ENCODE data around the gene COA8. TPM values are rescaled to one million over a fixed set of nuclear protein-coding genes. Genes with fewer than 3 reads are reported as not detected.

Gene COA8
- polyA plus RNA-seq, 1 donor from 2014 or later, result 67.9 TPM

DNA sequence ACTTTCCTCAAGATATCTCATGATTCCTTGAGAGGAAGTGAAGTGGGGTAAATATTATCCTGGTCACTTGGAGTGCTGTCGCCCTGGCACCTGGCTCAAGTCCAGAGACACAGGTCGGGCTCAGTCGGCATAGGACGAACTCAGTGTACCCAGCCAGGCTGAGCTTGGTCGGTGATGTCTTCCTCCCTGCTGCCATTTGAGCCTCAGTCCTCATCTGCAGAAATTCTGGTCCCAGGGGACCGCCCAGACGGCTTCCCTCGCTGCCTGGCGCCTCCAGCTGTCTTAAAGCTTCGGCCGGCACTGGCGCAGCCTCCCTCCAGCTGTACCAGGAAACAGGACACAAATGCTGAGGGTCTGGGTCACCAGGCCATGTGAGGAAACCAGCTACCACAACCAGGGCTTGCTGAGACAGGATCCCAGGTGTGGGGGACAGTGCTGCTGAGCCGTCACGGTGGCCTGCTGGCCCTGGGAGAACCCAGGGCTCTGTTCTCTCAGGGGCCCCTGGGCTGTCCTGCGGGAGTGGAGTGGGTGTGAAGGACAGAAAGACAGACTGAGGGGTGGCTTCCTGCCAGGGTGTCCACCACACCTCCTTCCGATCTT is 61.2 kb downstream of the COA8 start:
- H3K9me3 Mint-ChIP-seq, result no peaks in the 10 kb centered on the region
- H3K4me3 Mint-ChIP-seq, result peak overlapping the region; percentile 26 to 85 (median 56)
- H3K27ac Mint-ChIP-seq, result peak overlapping the region in 2 of 3 donors; percentile 32 to 42
- H3K27me3 Mint-ChIP-seq, result peaks cover 7% of the 10 kb centered on the region
- H3K4me1 Mint-ChIP-seq, result peaks cover 19 to 30% (median 29%) of the 10 kb centered on the region in 3 donors
- peaks cover 1% of the 10 kb centered on the region for H3K36me3 Mint-ChIP-seq

DNA sequence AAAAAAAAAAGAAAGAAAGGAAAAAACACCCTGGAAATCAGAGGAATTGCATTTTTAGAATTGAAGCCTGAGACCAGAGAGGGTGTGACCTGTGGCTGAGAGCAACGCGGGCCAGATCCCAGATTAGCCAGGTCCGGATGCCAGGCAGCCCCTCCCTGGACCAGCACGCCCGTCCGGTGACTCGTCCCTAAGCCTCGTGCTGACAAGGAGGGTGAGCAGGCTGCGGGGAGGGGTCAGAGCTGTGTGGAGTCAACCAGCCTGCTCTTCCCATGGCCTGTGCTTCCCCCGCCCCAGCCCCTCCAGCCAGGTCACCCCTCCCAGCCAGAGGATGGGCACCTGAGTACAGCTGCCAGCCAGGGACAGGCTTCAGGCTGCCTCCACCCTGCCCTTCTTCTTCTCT is 62.1 kb downstream of the COA8 start:
- peaks cover 1% of the 10 kb centered on the region for H3K36me3 Mint-ChIP-seq
- peak overlapping the region; percentile 32 to 90 (median 61) for H3K27ac Mint-ChIP-seq
- H3K4me3 Mint-ChIP-seq, result peak overlapping the region; percentile 60 to 92 (median 81)

DNA sequence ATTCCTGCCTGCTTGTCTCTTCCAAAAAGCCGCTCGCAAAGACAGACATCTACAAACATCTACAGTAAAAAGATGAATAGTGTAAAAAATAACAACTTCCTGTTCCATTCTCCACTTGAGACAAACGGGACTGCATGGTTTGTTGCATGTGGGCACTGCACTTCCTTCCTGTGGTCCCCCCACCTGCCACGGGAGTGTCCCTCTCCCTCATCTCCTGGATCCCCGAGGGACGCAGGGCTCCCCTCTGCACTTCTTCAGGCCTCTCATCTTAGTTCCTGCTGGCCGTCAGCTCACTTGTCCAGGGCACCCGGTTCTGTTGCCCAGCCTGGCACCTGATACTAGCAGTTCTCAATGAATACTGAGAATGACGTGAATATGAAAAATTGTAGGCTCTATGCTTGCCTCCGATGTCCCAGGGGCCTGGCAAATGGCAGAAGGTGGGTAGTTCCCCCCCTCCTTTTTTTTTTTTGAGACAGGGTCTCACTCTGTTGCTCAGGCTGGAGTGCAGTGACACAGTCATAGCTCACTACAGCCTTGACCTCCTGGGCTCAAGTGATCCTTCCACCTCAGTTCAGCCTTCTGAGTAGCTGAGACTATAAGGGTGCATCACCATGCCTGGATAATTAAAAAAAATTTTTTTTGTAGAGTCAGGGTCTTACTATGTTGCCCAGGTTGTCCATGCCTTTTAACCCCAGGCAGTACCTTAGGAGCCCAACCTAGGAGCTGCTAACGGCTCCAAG is 62.8 kb downstream of the COA8 start:
- Mint-ChIP-seq H3K4me1 (peaks cover 19 to 33% (median 32%) of the 10 kb centered on the region in 3 donors), H3K4me3 (peak overlapping the region; percentile 60 to 93 (median 84)), H3K27me3 (peaks cover 6% of the 10 kb centered on the region), H3K9me3 (no peaks in the 10 kb centered on the region), H3K36me3 (peaks cover 1% of the 10 kb centered on the region), H3K27ac (peak overlapping the region; percentile 55 to 90 (median 61))

More for the DNA sequence above, 62.1 kb downstream of the COA8 start:
- no peaks in the 10 kb centered on the region for H3K9me3 Mint-ChIP-seq
- H3K27me3 Mint-ChIP-seq, result peaks cover 6% of the 10 kb centered on the region
- peaks cover 19 to 30% (median 29%) of the 10 kb centered on the region in 3 donors for H3K4me1 Mint-ChIP-seq

DNA sequence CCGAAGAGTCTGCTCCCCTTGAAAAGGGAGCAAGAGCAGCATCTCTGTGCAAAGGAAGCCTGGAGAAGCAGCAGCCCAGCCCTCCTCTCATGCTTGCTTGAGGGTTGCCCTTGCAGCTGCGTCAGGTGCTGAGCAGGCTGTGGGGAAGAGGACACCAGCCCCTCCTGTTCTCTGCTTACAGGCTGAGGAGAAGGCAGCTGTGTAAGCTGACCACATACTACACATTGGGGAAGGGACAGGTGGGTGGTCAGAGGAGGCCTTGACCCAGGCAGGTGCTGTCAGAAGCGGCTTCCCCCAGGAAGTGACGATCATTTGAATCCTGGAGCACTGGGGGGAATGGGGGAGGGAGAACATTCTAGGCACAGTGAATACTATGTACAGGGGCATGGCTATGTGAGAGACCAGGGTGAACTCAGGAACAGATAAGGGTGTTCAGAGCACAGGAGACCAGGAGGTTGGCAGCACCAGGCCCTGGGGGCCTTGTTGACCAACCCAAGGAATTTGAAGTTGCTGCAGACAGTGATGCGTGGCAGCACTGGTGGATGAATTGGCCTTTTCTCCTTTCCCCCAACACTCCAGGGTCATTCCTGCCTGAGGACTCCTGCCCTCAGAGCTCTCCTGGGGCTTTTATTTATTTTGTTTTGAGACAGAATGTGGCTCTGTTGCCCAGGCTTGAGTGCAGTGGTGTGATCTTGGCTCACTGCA is 63.5 kb downstream of the COA8 start:
- Mint-ChIP-seq H3K27me3 (peaks cover 2% of the 10 kb centered on the region), H3K27ac (peak overlapping the region; percentile 33 to 61 (median 55)), H3K36me3 (peaks cover 1% of the 10 kb centered on the region), H3K4me3 (peak overlapping the region; percentile 2 to 77 (median 58)), H3K4me1 (peaks cover 19 to 34% (median 33%) of the 10 kb centered on the region in 3 donors), H3K9me3 (no peaks in the 10 kb centered on the region)

DNA sequence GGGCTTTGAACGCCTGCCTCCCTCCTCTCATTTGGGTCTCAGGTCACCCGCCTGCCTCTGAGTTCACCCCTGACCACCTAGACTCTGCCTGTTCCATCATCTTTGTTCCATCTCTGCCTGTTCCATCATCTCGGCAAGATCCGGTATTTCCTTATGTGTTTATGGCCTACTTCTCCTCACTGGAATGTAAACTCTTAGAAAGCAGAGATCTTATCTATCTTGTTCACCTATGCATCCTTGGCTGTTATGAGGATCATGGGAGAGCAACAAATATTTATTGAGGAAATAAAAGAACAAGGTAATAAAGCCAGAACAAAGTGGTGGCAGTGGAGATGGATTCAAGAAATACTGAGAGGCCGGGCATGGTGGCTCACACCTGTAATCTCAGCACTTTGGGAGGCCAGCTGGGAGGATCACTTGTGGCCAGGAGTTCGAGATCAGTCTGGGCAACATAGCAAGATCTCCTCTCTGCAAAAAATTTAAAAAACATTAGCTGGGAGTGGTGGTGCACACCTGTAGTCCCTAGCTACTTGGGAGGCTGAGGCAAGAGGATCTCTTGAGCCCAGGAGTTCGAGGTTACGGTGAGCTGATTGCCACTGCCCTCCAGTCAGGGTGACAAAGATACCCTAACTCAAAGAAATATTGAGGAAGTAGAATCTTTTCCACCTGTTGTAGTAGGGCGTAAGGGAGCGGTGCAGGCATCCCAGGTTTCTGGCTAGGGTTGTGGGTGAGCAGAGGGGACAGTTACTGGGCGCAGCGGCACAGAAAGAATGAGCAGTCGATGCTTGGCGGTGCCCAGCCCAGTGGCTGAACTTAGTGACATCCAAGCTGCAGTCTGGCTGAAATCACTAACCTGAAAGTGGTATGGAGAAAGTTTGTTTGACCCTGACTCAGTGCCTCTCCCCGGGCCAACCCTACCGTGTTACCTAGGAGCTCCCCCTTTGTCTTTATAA is 64.6 kb downstream of the COA8 start:
- Mint-ChIP-seq H3K4me3 (peak overlapping the region; percentile 77 to 96 (median 88)), H3K36me3 (peaks cover 1% of the 10 kb centered on the region), H3K27ac (peak overlapping the region in 2 of 3 donors; percentile 61 to 92), H3K27me3 (peaks cover 2% of the 10 kb centered on the region), H3K9me3 (no peaks in the 10 kb centered on the region), H3K4me1 (peaks cover 19 to 36% (median 26%) of the 10 kb centered on the region in 3 donors)

DNA sequence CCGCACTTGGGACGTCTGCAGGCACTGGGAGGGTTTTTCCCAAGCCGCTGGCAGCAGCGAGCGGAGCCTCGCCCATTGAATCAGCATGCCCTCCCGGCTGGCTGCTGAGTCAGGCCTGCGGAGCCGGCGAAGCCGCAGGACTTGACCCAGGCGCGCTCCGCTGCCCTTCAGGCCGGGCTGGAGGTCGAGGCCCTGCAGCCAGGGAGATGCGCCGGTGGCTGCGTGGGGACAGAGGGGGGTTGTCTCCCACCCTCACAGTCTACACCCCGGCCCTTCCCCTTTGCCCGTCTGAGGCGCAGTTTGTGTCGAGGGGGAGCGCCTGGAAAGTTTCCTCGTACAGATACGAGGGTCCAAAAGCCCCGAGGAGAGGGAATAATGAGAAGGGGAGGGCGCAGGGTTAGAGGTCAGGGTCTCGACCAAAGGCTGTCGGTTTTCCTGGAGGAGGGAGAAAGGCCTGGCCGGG is 65.5 kb downstream of the COA8 start:
- peaks cover 15 to 36% (median 32%) of the 10 kb centered on the region in 3 donors for H3K4me1 Mint-ChIP-seq
- H3K4me3 Mint-ChIP-seq, result peak overlapping the region; percentile 77 to 96 (median 88)

DNA sequence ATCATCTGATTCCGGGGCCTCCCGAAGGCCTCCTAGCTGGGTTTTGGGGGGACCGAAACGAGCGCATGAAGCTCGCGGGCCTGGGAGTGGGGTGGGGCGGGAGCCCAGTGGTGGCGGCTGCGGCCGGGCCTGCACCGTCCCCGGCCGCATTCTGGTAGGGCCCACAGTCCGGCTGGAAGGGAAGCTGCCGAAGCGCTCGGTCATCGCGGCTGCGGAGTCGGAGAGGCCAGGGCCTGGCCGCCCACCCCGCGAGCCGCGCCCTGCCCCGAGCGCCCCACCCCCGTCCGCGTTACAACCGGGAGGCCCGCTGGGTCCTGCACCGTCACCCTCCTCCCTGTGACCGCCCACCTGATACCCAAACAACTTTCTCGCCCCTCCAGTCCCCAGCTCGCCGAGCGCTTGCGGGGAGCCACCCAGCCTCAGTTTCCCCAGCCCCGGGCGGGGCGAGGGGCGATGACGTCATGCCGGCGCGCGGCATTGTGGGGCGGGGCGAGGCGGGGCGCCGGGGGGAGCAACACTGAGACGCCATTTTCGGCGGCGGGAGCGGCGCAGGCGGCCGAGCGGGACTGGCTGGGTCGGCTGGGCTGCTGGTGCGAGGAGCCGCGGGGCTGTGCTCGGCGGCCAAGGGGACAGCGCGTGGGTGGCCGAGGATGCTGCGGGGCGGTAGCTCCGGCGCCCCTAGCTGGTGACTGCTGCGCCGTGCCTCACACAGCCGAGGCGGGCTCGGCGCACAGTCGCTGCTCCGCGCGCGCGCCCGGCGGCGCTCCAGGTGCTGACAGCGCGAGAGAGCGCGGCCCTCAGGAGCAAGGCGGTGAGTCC is 66.1 kb downstream of the COA8 start, which contains the start of gene KLC1:
TSS of gene KLC1 (plus strand) at position 528 of the 819 bp plus-strand sequence. CDS start 25,354 bp downstream, outside the sequence.
- Mint-ChIP-seq H3K27me3 (peaks cover 2% of the 10 kb centered on the region), H3K36me3 (no peaks in the 10 kb centered on the region), H3K4me1 (peaks cover 19 to 34% (median 33%) of the 10 kb centered on the region in 3 donors), H3K27ac (peak within 1 kb of the TSS; percentile 65 to 94 (median 84)), H3K4me3 (peak within 1 kb of the TSS; percentile 81 to 96 (median 89)), H3K9me3 (no peaks in the 10 kb centered on the region)

More for the DNA sequence above, 65.5 kb downstream of the COA8 start:
- Mint-ChIP-seq H3K9me3 (no peaks in the 10 kb centered on the region), H3K27me3 (peaks cover 2% of the 10 kb centered on the region), H3K36me3 (no peaks in the 10 kb centered on the region), H3K27ac (peak overlapping the region; percentile 61 to 92 (median 82))

DNA sequence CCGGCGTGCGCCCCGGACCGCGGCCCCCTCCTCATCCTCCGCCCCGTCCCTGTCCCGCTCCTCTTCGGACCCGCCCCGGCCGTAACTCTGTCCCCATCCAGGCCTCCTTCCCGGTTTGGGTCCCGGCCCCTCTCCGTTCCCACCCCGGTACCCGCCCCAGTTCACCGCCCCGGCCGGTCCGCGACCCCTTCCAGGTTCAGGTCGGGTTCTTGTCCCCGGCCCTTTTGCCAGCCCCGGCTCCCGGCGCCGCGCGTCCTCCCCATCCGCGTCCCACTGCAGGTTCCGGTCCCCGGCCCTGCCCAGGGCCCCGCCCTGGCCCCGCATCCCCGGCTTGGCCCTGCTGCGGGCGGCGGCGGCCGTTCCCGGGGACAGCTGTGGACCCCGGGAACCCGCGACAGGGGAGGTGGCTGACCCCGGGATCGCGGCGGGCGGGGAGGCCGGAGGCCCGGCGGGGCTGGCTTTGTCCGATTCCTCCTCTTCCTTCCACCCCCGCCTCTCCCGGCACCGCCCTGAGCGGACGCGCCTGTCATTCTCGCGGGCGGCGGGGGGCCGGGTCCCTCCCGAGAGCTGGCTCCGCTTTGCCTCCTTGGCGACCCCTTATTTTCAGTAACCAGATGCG is 66.9 kb downstream of the COA8 start:
- Mint-ChIP-seq H3K36me3 (no peaks in the 10 kb centered on the region), H3K9me3 (no peaks in the 10 kb centered on the region), H3K4me3 (peak overlapping the region; percentile 81 to 94 (median 88)), H3K27me3 (peaks cover 2% of the 10 kb centered on the region), H3K4me1 (peaks cover 25 to 35% (median 33%) of the 10 kb centered on the region in 3 donors), H3K27ac (peak overlapping the region; percentile 65 to 94 (median 84))

DNA sequence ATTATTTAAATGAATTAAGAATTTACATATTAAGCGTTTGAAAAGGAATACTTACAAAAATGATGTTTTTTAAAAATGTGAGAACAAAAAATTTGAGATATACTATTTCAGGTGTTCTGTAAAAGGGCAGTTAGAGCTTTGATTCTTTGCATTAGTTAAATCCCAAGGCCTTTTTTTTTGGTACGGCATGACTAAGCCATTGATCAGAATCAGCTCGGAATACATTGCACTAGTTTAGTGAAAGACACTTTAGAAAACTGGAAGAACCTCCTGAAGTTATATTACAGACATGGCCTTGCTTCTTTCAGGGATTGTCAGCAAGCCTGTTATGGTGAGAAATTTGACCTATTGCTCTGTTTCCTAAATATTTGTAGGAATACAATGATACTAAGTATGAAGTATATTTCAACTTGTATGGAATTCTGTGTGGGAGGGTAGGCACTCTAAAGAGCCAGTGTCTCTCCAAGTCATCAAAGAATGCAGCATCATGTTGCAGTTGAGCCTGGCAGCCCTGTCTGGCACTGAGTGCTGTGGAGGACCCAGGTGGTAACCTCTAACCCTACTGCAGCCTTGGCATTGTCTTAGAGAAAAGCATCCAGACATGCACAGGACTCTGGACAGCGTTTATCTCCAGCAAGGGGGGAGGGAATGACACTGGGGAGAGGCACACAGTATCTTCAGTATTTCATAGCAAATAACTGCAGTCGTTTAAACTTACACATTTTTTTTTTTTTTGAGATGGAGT is 67.8 kb downstream of the COA8 start:
- no peaks in the 10 kb centered on the region for H3K27me3 Mint-ChIP-seq
- peak overlapping the region; percentile 81 to 94 (median 88) for H3K4me3 Mint-ChIP-seq
- H3K36me3 Mint-ChIP-seq, result no peaks in the 10 kb centered on the region
- no peaks in the 10 kb centered on the region for H3K9me3 Mint-ChIP-seq
- H3K27ac Mint-ChIP-seq, result peak overlapping the region in 2 of 3 donors; percentile 65 to 84
- peaks cover 29 to 37% (median 36%) of the 10 kb centered on the region in 3 donors for H3K4me1 Mint-ChIP-seq

DNA sequence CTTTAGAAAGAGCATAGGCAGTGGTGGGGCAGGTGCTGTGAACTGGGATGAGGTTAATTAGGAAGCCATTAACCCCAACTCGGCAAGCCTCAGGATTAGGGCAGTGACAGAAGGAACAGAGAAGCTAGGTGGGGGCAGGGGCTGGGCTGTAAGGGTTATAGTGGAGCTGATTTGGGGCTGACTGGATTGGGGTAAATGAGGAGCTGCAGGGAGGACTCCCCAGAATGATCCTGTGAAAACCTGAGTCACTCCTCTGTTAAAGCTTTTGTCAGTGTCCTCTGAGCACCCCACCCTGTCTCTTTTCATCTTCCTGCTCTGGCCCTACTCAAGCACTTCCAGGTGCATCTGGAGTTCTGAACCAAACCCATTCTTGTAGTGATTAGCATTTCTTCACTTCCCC is 70.6 kb downstream of the COA8 start:
- Mint-ChIP-seq H3K27ac (no peak overlapping the region), H3K36me3 (peaks cover 1% of the 10 kb centered on the region), H3K4me3 (peak overlapping the region in 3 of 4 donors; percentile 5 to 75 (median 74)), H3K9me3 (no peaks in the 10 kb centered on the region), H3K27me3 (no peaks in the 10 kb centered on the region), H3K4me1 (peaks cover 37 to 47% (median 39%) of the 10 kb centered on the region in 3 donors)

DNA sequence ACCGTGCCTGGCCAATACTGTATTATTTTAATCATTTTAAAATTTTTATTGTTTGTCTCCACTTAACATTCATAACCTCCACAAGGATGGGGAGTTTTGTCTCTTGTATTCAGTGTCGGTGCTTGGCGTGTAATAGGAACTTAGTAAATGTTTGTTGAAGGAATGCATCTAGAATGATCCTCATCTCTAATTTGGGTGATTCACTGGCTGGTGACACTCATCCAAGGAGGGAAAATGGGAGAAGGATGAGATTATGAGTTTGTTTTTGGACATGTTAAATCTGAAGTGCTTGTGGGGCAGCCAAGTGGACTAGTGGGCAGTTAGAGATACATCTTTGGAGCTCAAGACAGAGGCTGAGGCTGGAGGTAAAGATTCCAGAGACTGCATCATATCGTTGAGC is 71.4 kb downstream of the COA8 start:
- Mint-ChIP-seq H3K4me1 (peaks cover 42 to 47% (median 42%) of the 10 kb centered on the region in 3 donors), H3K27ac (no peak overlapping the region), H3K27me3 (no peaks in the 10 kb centered on the region), H3K4me3 (peak overlapping the region in 2 of 4 donors; percentile 4 to 70), H3K36me3 (peaks cover 1% of the 10 kb centered on the region), H3K9me3 (no peaks in the 10 kb centered on the region)

DNA sequence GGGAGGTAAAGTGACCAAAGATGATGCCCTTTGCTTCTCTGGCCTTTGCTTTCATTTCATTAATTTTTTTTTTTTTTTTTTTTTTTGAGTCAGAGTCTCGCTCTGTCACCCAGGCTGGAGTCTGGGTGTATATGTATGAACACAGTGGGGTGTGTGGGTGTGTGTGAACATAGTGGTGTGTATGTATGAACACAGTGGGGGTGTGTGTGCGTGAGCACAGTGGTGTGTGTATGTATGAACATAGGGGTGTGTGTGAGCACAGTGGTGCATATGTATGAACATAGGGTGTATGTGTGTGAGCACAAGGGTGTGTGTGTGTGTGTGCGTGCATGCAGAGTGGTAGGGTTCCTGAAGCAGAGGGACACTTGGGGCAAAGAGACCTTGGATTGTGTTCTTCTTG is 75.8 kb downstream of the COA8 start:
- peaks cover 41 to 45% (median 44%) of the 10 kb centered on the region in 3 donors for H3K4me1 Mint-ChIP-seq
- no peaks in the 10 kb centered on the region for H3K9me3 Mint-ChIP-seq
- H3K27me3 Mint-ChIP-seq, result no peaks in the 10 kb centered on the region
- no peak overlapping the region for H3K27ac Mint-ChIP-seq
- peaks cover 1% of the 10 kb centered on the region for H3K36me3 Mint-ChIP-seq
- H3K4me3 Mint-ChIP-seq, result peak overlapping the region in 2 of 4 donors; percentile 34 to 39
